Upper lobe of right lung (tissue), 1 donor: ENCODE results near the gene LENG8. TPM values are rescaled to one million over a fixed set of nuclear protein-coding genes. Genes with fewer than 3 reads are reported as not detected.
"Not testable (repeated sequence)": the region's sequence is repeated elsewhere in the genome, so short reads cannot be mapped to it uniquely, and the experiment has no call there.

Experiments used
- ATAC-seq: fragments of 200-7000 bp; cut with Tn5 transposase; one replicate; pipeline ENCODE4 v1.9.1; 2020; ENCODE audit warnings: mild to moderate bottlenecking, moderate library complexity
- DNase-seq: peaks from one replicate; pipeline ENCODE4 v3.0.0-alpha.2; 2020
- H3K27ac ChIP-seq: fragments of 200-600 bp; one replicate; pipeline ENCODE4 v1.8.0; 2022
- H3K27me3 ChIP-seq: fragments of 200-600 bp; one replicate; pipeline ENCODE4 v1.8.0; 2022; ENCODE audit warnings: mild to moderate bottlenecking
- H3K36me3 ChIP-seq: fragments of 200-600 bp; one replicate; pipeline ENCODE4 v1.8.0; 2022
- H3K4me1 ChIP-seq: fragments of 200-600 bp; one replicate; pipeline ENCODE4 v1.8.0; 2022
- H3K4me3 ChIP-seq: fragments of 200-600 bp; one replicate; pipeline ENCODE4 v1.8.0; 2022; ENCODE audit warnings: mild to moderate bottlenecking
- H3K9me3 ChIP-seq: fragments of 200-600 bp; one replicate; pipeline ENCODE4 v1.8.0; 2022
- CTCF ChIP-seq: fragments of 200-600 bp; IDR thresholded peaks from one replicate; pipeline ENCODE4 v1.8.0; 2022; ENCODE audit warnings: antibody characterized with exemption
- intact Hi-C: fragments of 100-400 bp; cut with DNase I; formaldehyde crosslinking; loops from one replicate; pipeline ENCODE4 v1.11.0; 2022
- total RNA-seq: library from RNA; stranded (reverse); fragmentation: NEBNext Ultra II Directional; extraction: Animal tissue kit (Norgen Biotek cat#: 25700); gene quantifications from one replicate; pipeline ENCODE4 v1.2.1, GENCODE V29; 2021
- donor health status: DM: no; HTN: yes; CAD: no; lungs with severe emphysema.

LENG8 gene
- total RNA-seq, 1 donor from 2014 or later: 191 TPM

- TF ChIP-seq CTCF: no peak
- Histone ChIP-seq H3K4me3 (no peak overlapping the region), H3K27me3 (peaks cover 33% of the 10 kb centered on the region), H3K9me3 (no peaks in the 10 kb centered on the region), H3K27ac (no peak overlapping the region), H3K4me1 (no peaks in the 10 kb centered on the region), H3K36me3 (no peaks in the 10 kb centered on the region)
- intact Hi-C loops: no loop called here
- ATAC-seq: no peak
- DNase-seq: no peak
Measured at GRCh38 chr19:54489766-54490165, 40.8 kb downstream of the LENG8 start.

GRCh38 chr19:54492568-54492967 is 43.6 kb downstream of the LENG8 start:
- Histone ChIP-seq H3K36me3 (no peaks in the 10 kb centered on the region), H3K27ac (no peak overlapping the region), H3K27me3 (peaks cover 22% of the 10 kb centered on the region), H3K4me3 (no peak overlapping the region), H3K9me3 (no peaks in the 10 kb centered on the region), H3K4me1 (no peaks in the 10 kb centered on the region)
- DNase-seq (no peak), ATAC-seq (peak; percentile 12)
- intact Hi-C loops: no loop called here
- TF ChIP-seq CTCF: no peak

GRCh38 chr19:54493056-54493455 is 44.1 kb downstream of the LENG8 start:
- ATAC-seq, H3K27ac ChIP-seq, DNase-seq, H3K9me3 ChIP-seq, H3K4me1 ChIP-seq, H3K4me3 ChIP-seq, intact Hi-C loops, H3K36me3 ChIP-seq: not testable (repeated sequence)
- H3K27me3 ChIP-seq: peaks cover 22% of the 10 kb centered on the region

GRCh38 chr19:54493967-54494585 is 45.1 kb downstream of the LENG8 start:
- no peaks in the 10 kb centered on the region for H3K9me3 ChIP-seq
- no peak for TF ChIP-seq CTCF
- no peak overlapping the region for H3K4me3 ChIP-seq
- peaks cover 22% of the 10 kb centered on the region for H3K27me3 ChIP-seq
- DNase-seq: no peak
- no peak overlapping the region for H3K27ac ChIP-seq
- no peaks in the 10 kb centered on the region for H3K4me1 ChIP-seq
- intact Hi-C loops: no loop called here
- H3K36me3 ChIP-seq: no peaks in the 10 kb centered on the region
- ATAC-seq: no peak

GRCh38 chr19:54495284-54495683 is 46.3 kb downstream of the LENG8 start:
- H3K36me3 ChIP-seq, H3K27ac ChIP-seq, intact Hi-C loops, H3K4me1 ChIP-seq, H3K4me3 ChIP-seq, H3K9me3 ChIP-seq, DNase-seq: not testable (repeated sequence)
- ATAC-seq: peak; percentile 44
- peaks cover 22% of the 10 kb centered on the region for H3K27me3 ChIP-seq

GRCh38 chr19:54497747-54498450 is 48.9 kb downstream of the LENG8 start:
- intact Hi-C loops, H3K4me3 ChIP-seq, DNase-seq, H3K9me3 ChIP-seq, H3K4me1 ChIP-seq, ATAC-seq, H3K27ac ChIP-seq, H3K36me3 ChIP-seq: not testable (repeated sequence)
- H3K27me3 ChIP-seq: peaks cover 12% of the 10 kb centered on the region

- H3K4me3 ChIP-seq, H3K4me1 ChIP-seq, H3K27ac ChIP-seq, H3K36me3 ChIP-seq, H3K9me3 ChIP-seq, DNase-seq, intact Hi-C loops: not testable (repeated sequence)
- peaks cover 13% of the 10 kb centered on the region for H3K27me3 ChIP-seq
- ATAC-seq: peak; percentile 69
Measured at GRCh38 chr19:54498451-54498772, 49.4 kb downstream of the LENG8 start.
